Measurements from ENCODE around the gene PRODH2.
A peak's percentile ranks its signal among the peaks of the same experiment; 100 is the strongest.
"Not testable (repeated sequence)": the region's sequence is repeated elsewhere in the genome, so short reads cannot be mapped to it uniquely, and the experiment has no call there.

The PRODH2 gene

GRCh38 chr19:35843676-35844481, 31.2 kb upstream of the PRODH2 start:
- DNase-seq, result no peak

- DNase-seq, result no peak
Observed at GRCh38 chr19:35842666-35843272, 30.1 kb upstream of the PRODH2 start.

- DNase-seq, result no peak
Observed at GRCh38 chr19:35841961-35842595, 29.4 kb upstream of the PRODH2 start.

- DNase-seq, result not testable (repeated sequence)
Observed at GRCh38 chr19:35836096-35836495, 23.5 kb upstream of the PRODH2 start.

GRCh38 chr19:35833972-35834371, 21.3 kb upstream of the PRODH2 start:
- no peak for DNase-seq

- DNase-seq, result no peak
Observed at GRCh38 chr19:35832054-35832453, 19.4 kb upstream of the PRODH2 start.

- DNase-seq, result no peak
Observed at GRCh38 chr19:35830986-35831385, 18.3 kb upstream of the PRODH2 start.

- peak; percentile 12 for DNase-seq
Observed at GRCh38 chr19:35828692-35829301, 16.2 kb upstream of the PRODH2 start.

GRCh38 chr19:35824150-35824549, 11.5 kb upstream of the PRODH2 start:
- DNase-seq, result no peak

- no peak for DNase-seq
Observed at GRCh38 chr19:35822579-35822978, 9.9 kb upstream of the PRODH2 start.

GRCh38 chr19:35818445-35818844, 5.8 kb upstream of the PRODH2 start:
- no peak for DNase-seq

- DNase-seq, result no peak
Observed at GRCh38 chr19:35816846-35817245, 4.2 kb upstream of the PRODH2 start.

GRCh38 chr19:35816262-35816661, 3.6 kb upstream of the PRODH2 start:
- DNase-seq, result no peak

GRCh38 chr19:35813043-35813890, 622 bp upstream of the PRODH2 start:
- DNase-seq, result no peak

GRCh38 chr19:35811317-35812219, 1.1 kb downstream of the PRODH2 start:
- DNase-seq, result no peak

GRCh38 chr19:35807633-35808032, 5.0 kb downstream of the PRODH2 start:
- no peak for DNase-seq

- no peak for DNase-seq
Observed at GRCh38 chr19:35806597-35806996, 6.0 kb downstream of the PRODH2 start.

GRCh38 chr19:35805526-35806102, 7.0 kb downstream of the PRODH2 start:
- no peak for DNase-seq

- no peak for DNase-seq
Observed at GRCh38 chr19:35801828-35802227, 10.8 kb downstream of the PRODH2 start.

GRCh38 chr19:35797663-35798062, 15.0 kb downstream of the PRODH2 start:
- DNase-seq, result no peak
